ENCODE measurements around the gene FAM161B. TPM values are rescaled to one million over a fixed set of nuclear protein-coding genes. Genes with fewer than 3 reads are reported as not detected.
"Not testable (repeated sequence)": the region's sequence is repeated elsewhere in the genome, so short reads cannot be mapped to it uniquely, and the experiment has no call there.

The FAM161B gene
- total RNA-seq, 1 donor from 2014 or later: 4.7 TPM

DNA sequence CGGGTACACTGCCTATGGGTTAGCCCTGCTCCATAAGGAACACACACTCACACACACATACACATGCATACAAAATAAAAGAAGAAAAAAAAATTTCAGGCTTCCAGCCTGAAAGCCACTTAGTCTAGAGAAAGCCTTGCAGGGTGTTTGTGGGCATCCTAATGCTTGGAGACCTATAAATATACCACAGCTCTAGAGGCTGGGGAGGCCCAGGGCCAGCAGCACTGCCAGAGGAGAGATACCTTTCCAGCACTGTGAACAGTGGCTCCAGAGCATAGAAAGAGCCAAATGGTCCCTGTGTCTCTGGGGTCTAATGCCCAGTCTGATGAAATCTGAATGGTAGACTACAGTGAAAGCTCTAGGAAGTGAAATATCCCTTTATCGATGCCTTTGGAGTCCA is 12.9 kb downstream of the FAM161B start:
- ATAC-seq: no peak
- Histone ChIP-seq H3K36me3 (peaks cover 72% of the 10 kb centered on the region), H3K9me3 (no peaks in the 10 kb centered on the region), H3K27ac (no peak overlapping the region), H3K4me3 (no peak overlapping the region), H3K27me3 (ENCODE audit: low read depth) (no peaks in the 10 kb centered on the region), H3K4me1 (peaks cover under 1% of the 10 kb centered on the region)
- TF ChIP-seq, protein P1, sequence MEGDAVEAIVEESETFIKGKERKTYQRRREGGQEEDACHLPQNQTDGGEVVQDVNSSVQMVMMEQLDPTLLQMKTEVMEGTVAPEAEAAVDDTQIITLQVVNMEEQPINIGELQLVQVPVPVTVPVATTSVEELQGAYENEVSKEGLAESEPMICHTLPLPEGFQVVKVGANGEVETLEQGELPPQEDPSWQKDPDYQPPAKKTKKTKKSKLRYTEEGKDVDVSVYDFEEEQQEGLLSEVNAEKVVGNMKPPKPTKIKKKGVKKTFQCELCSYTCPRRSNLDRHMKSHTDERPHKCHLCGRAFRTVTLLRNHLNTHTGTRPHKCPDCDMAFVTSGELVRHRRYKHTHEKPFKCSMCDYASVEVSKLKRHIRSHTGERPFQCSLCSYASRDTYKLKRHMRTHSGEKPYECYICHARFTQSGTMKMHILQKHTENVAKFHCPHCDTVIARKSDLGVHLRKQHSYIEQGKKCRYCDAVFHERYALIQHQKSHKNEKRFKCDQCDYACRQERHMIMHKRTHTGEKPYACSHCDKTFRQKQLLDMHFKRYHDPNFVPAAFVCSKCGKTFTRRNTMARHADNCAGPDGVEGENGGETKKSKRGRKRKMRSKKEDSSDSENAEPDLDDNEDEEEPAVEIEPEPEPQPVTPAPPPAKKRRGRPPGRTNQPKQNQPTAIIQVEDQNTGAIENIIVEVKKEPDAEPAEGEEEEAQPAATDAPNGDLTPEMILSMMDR (IDR thresholded peaks at IDR 0.05): no peak
- intact Hi-C loops (cut with DNase I): no loop called here
- DNase-seq: no peak

DNA sequence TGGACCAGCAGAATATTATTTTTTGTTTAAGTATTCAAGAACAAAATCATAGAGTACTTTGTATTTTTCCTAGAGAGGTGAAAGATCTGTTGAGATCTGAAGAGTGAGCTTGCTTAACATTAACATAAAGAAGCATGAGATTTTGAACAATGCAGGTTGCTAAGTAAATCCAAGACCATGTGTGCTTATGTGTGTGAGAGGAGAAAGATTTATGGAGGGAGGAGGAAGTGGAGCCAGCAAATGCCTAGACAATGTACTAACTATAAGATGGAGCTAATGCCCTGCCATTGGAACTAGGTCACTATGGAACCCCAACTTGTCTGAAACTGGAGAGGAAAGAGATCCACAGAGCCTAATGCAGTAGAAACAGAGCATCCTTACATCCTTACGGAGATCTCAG is 13.3 kb downstream of the FAM161B start:
- H3K36me3 ChIP-seq: peaks cover 75% of the 10 kb centered on the region
- no peaks in the 10 kb centered on the region for H3K27me3 ChIP-seq (ENCODE audit: low read depth)
- intact Hi-C loops (cut with DNase I): no loop called here
- no peak for ATAC-seq
- no peak for DNase-seq
- TF ChIP-seq, protein P1 (IDR thresholded peaks at IDR 0.05): no peak
- H3K4me3 ChIP-seq: no peak overlapping the region
- H3K4me1 ChIP-seq: no peaks in the 10 kb centered on the region
- no peaks in the 10 kb centered on the region for H3K9me3 ChIP-seq
- no peak overlapping the region for H3K27ac ChIP-seq

DNA sequence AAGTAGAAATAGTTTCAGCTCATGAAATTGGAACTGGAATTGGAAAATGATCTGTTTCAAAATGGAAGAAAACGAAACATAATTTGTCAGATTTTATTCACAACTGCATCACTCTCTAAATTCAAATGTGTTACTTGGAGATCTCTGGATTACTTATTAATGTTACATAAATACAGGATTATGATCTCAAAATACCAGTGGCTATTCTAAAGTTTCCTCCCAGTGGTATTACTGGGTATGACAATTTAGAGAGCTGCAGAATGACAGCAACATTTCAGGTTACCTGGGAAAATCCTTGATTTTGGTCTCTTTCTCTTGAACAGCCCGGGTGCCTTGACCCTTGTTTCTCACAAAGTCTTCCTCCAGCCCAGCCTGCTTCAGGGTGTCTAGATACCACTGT is 14.2 kb downstream of the FAM161B start:
- intact Hi-C loops (cut with DNase I): no loop called here
- no peak for DNase-seq
- Histone ChIP-seq H3K27ac (no peak overlapping the region), H3K9me3 (no peaks in the 10 kb centered on the region), H3K4me3 (no peak overlapping the region), H3K36me3 (peaks cover 78% of the 10 kb centered on the region), H3K4me1 (no peaks in the 10 kb centered on the region), H3K27me3 (ENCODE audit: low read depth) (no peaks in the 10 kb centered on the region)
- ATAC-seq: no peak
- TF ChIP-seq, protein P1 (IDR thresholded peaks at IDR 0.05): no peak

DNA sequence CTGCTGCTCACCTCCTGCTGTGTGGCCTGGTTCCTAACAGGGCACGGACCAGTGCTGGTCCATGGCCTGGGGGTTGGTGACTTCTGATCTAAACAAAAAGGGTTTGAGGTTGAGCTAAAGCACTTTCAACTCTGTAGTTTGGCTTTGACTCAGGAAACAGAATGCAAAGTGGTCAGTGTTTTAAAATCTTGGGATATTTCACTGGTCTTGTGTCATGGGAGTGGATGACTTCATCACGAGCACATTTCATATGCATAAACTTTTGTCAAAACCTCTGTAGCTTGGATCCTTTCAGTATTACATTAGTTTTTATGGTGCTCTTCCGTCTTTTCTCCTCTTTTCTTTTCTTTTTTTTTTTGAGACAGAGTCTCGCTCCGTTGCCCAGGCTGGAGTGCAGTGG is 25.6 kb downstream of the FAM161B start:
- Histone ChIP-seq H3K27me3 (ENCODE audit: low read depth) (no peaks in the 10 kb centered on the region), H3K4me3 (no peak overlapping the region), H3K9me3 (no peaks in the 10 kb centered on the region), H3K36me3 (peaks cover 97% of the 10 kb centered on the region), H3K4me1 (no peaks in the 10 kb centered on the region), H3K27ac (no peak overlapping the region)
- ATAC-seq (no peak), DNase-seq (no peak)
- TF ChIP-seq, protein P1 (IDR thresholded peaks at IDR 0.05): no peak
- intact Hi-C loops (cut with DNase I): no loop called here

DNA sequence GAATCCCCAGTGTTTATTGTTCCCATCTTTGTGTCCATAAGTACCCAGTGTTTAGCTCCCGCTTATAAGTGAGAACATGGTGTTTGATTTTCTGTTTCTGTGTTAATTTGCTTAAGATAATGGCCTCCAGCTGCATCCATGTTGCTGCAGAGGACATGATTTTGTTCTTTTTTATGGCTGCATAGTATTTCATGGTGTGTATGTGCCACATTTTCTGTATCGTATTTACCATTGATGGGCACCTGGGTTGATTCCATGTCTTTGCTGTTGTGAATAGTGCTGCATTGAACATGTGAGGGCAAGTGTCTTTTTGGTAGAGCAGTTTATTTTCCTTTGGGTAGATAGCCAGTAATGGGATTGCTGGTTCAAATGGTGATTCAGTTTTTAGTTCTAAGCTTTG is 30.4 kb downstream of the FAM161B start:
- intact Hi-C loops (cut with DNase I); DNase-seq; ATAC-seq; H3K4me1 ChIP-seq; H3K4me3 ChIP-seq; H3K9me3 ChIP-seq; H3K27me3 ChIP-seq (ENCODE audit: low read depth); H3K27ac ChIP-seq: not testable (repeated sequence)
- peaks cover 90% of the 10 kb centered on the region for H3K36me3 ChIP-seq

DNA sequence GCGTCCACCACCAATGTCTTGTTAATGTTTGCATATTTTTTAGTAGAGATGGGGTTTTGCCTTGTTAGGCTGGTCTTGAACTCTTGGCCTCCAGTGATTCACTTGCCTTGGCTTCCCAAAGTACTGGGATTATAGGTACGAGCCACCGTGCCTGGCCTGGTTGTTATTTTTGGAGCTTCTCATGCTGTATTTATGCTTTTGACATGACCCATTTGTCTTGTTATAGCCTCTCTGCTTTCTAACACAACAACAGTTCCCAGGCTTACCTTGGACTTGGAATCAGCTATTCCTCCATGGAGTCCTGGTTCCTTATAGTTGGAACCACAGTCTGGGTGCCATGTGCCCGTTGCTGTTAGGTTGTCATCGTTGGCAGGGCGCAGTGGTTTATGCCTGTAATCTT is 33.6 kb downstream of the FAM161B start:
- H3K27ac ChIP-seq: no peak overlapping the region
- ATAC-seq (no peak), DNase-seq (no peak)

More for the DNA sequence above, 33.6 kb downstream of the FAM161B start:
- TF ChIP-seq, protein P1 (IDR thresholded peaks at IDR 0.05): no peak
- no peaks in the 10 kb centered on the region for H3K27me3 ChIP-seq (ENCODE audit: low read depth)
- H3K4me1 ChIP-seq: no peaks in the 10 kb centered on the region
- intact Hi-C loops (cut with DNase I): no loop called here
- H3K4me3 ChIP-seq: no peak overlapping the region
- H3K9me3 ChIP-seq: no peaks in the 10 kb centered on the region
- H3K36me3 ChIP-seq: peaks cover 90% of the 10 kb centered on the region

Measured in lower lobe of right lung (tissue), 2 donors.